ENCODE measurements around the gene RNH1. TPM values are rescaled to one million over a fixed set of nuclear protein-coding genes. Genes with fewer than 3 reads are reported as not detected.

RNH1 gene
- total and polyA plus RNA-seq, 2 of the 8 experiments (the other 6 are each of a cell fraction or from before 2014, with no cell fraction given), result 48.7 to 49.8 TPM

DNA sequence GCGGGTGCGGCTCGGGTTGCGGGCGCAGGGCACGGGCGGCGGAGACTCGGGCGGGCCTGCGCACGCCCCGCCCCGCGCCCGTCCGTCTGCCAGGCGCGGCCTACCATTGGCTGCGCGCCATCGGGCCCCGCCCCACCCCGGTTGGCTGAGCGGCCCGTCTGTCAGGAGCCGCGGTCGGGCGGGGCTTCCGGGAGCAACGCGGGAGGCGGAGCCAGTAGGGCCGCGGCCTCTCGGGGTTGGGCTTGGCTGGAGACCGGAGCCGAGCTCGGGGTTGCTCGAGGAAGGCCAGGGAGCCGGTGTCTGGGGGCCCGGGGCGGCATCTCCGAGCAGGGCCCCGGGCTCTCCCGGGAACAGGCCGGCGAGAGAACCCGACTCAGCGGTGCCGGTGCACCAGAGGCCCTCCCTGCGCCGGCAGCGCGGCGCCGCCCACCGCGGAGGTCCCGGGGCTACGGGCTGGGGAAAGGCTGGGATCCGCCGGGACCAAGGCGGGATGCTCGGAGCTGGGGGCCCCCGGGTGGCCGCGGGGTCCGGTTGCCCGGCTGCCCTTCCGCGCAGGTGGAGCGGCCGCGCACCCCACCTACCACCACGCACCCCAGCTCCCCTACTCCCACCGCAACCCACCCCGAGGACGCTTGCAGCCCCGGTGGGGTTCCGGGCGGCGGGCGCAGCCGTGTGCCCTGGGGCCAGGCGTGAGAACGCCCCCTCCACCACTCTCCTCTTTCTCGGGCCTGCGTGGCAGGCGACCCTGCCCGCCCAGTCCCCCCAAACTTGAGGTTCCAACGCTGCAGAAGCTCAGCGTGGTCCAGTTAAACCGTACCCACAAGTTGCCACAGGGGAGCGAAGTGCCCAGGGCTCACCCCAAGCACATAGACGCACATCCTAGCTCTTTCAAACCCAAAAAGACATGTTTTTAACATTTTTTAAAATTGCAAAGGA lies 28.7 kb upstream of the RNH1 start, which contains the start of gene HRAS:
Gene HRAS, minus strand, starts transcription at position 58 of the 936 bp plus-strand sequence.
- peak within 1 kb of the TSS; percentile 69 for H3K4ac ChIP-seq (replicated peaks; ENCODE audit: insufficient read length, low read depth, low read length)
- no peak within 1 kb of the TSS for H2BK20ac ChIP-seq (ENCODE audit: low read length)
- H2AK5ac ChIP-seq (ENCODE audit: low read depth, low read length), result no peak within 1 kb of the TSS; the same call in 1 of the 2 replicates
- H2BK15ac ChIP-seq (ENCODE audit: low read length), result peak within 1 kb of the TSS; percentile 46; the same call in 1 of the 2 replicates
- peaks cover 0 to 16% (median 6%) of the 10 kb centered on the region in 4 experiments; a peak in 5 of 7 replicates for H3K27me3 ChIP-seq (replicated peaks in 1 of 4; ENCODE audit: control insufficient read depth in 3 of 4, extremely low read depth in 1 of 4, insufficient read depth in 3 of 4, low read length in 3 of 4)
- H3K79me1 ChIP-seq (ENCODE audit: low read depth, low read length), result no peaks in the 10 kb centered on the region
- no peaks in the 10 kb centered on the region for H3K9me3 ChIP-seq (ENCODE audit: insufficient read depth in 2 of 2, low read depth in 1 of 2, low read length in 1 of 2)
- H2AFZ ChIP-seq (ENCODE audit: low read length), result no peak within 1 kb of the TSS
- H3K56ac ChIP-seq (replicated peaks; ENCODE audit: insufficient read length, low read depth, low read length), result peak within 1 kb of the TSS; percentile 16
- H3K23me2 ChIP-seq (ENCODE audit: low read depth, low read length), result peaks cover 21% of the 10 kb centered on the region; the same call in 1 of the 2 replicates
- no peak within 1 kb of the TSS; the same call in 1 of the 2 replicates for H2BK12ac ChIP-seq (ENCODE audit: low read depth, low read length)
- H3K27ac ChIP-seq (ENCODE audit: low read depth, low read length), result 0 out of 2 replicates have a peak within 1 kb of the TSS, but pooled peaks have one; percentile 30
- ChIA-PET CTCF (ENCODE audit: partially characterized antibody) (interaction anchor here (0.8 to 1.4 kb wide), 4 partner anchors 9 to 24 kb away, joined by 3 to 8 read pairs (median 4); no protein-coding TSS in a partner anchor), POLR2A (ENCODE audit: partially characterized antibody) (interaction anchor here (0.6 to 2.5 kb wide), 19 partner anchors 9 to 286 kb away, joined by 3 to 11 read pairs (median 4); partner anchors contain the start of genes LMNTD2, PHRF1, RNH1 and SCT)
- no peak for FAIRE-seq
- no peak within 1 kb of the TSS for H2BK5ac ChIP-seq (ENCODE audit: low read depth, low read length)
- H3K23ac ChIP-seq (ENCODE audit: insufficient read length), result no peak within 1 kb of the TSS
- peak within 1 kb of the TSS; percentile 88 for H4K5ac ChIP-seq (ENCODE audit: insufficient read length, low read depth, low read length)
- WGBS, 2 experiments (ENCODE audit: extremely low coverage in 1 of 2, insufficient coverage in 1 of 2, insufficient read length in 1 of 2, insufficient replicate concordance in 2 of 2, low coverage in 1 of 2, low lambda C conversion rate in 2 of 2, missing lambda C conversion rate in 1 of 2), result 3% methylated on average over 52 of the region's 97 CpGs; no CpG with 5 or more reads in 1 of the 2 experiments
- DNase-seq (ENCODE audit: low read depth in 1 of 2, low spot score in 2 of 2), result peak; percentile 70 to 94
- H3K18ac ChIP-seq (ENCODE audit: extremely low read depth, low read length), result peak within 1 kb of the TSS; percentile 32
- H3K14ac ChIP-seq (ENCODE audit: insufficient read length), result no peak within 1 kb of the TSS
- peak within 1 kb of the TSS; percentile 89; the same call in 1 of the 2 replicates for H4K8ac ChIP-seq (ENCODE audit: extremely low read depth, insufficient read depth, low read length)
- peak within 1 kb of the TSS in 3 of 4 experiments; percentile 29 to 52 (median 40); a peak in 5 of 7 replicates for H3K9ac ChIP-seq (replicated peaks in 1 of 4; ENCODE audit: extremely low read depth in 1 of 4, low read depth in 3 of 4, low read length in 3 of 4)
- peaks cover 0 to 19% (median 10%) of the 10 kb centered on the region in 4 experiments; a peak in 5 of 7 replicates for H3K4me1 ChIP-seq (replicated peaks in 1 of 4; ENCODE audit: control insufficient read depth in 3 of 4, insufficient read depth in 4 of 4, low read length in 3 of 4)
- H3K79me2 ChIP-seq (ENCODE audit: control insufficient read depth in 1 of 2, insufficient read depth in 2 of 2, low read length in 2 of 2), result no peaks in the 10 kb centered on the region
- H3K36me3 ChIP-seq (ENCODE audit: control insufficient read depth in 2 of 4, insufficient read depth in 4 of 4, low read length in 3 of 4), result peaks cover 0 to 15% (median 6%) of the 10 kb centered on the region in 4 experiments; a peak in 5 of 8 replicates
- peak within 1 kb of the TSS; percentile 65 for H4K91ac ChIP-seq (replicated peaks; ENCODE audit: insufficient read length, low read length)
- H3K4me2 ChIP-seq (ENCODE audit: insufficient read depth in 1 of 2, low read depth in 2 of 2, low read length in 2 of 2), result peak within 1 kb of the TSS; percentile 61 to 82
- H4K20me1 ChIP-seq (replicated peaks in 1 of 2; ENCODE audit: control insufficient read depth in 1 of 2, insufficient read depth in 2 of 2, low read length in 2 of 2), result peaks cover 7 to 11% of the 10 kb centered on the region in 2 experiments
- H2BK120ac ChIP-seq (replicated peaks; ENCODE audit: low read depth, low read length), result no peak within 1 kb of the TSS
- peak within 1 kb of the TSS; percentile 67 to 81 (median 74) for H3K4me3 ChIP-seq (ENCODE audit: extremely low read depth in 1 of 4, insufficient read depth in 2 of 4, low read depth in 3 of 4, low read length in 4 of 4)
- peak; percentile 66 for TF ChIP-seq SP2 (IDR thresholded peaks at IDR 0.05; ENCODE audit: low read length)
- TF ChIP-seq TAF7 (optimal IDR thresholded peaks at IDR 0.05; ENCODE audit: borderline replicate concordance, low read depth, low read length), result peak; percentile 42
- no peak for TF ChIP-seq CEBPB (IDR thresholded peaks at IDR 0.05; ENCODE audit: low read depth, low read length)
- TF ChIP-seq KDM1A (IDR thresholded peaks at IDR 0.05; ENCODE audit: borderline replicate concordance, low read length), result no peak
- peak; percentile 54; the same call in 1 of the 2 replicates for TF ChIP-seq TBP (IDR thresholded peaks at IDR 0.05; ENCODE audit: low read depth, low read length)
- TF ChIP-seq ASH2L (IDR thresholded peaks at IDR 0.05; ENCODE audit: low read length), result peak; percentile 20
- no peak for TF ChIP-seq CBX5 (IDR thresholded peaks at IDR 0.05; ENCODE audit: low read depth, low read length)
- peak; percentile 38; the same call in 1 of the 2 replicates for TF ChIP-seq POLR2AphosphoS5 (IDR thresholded peaks at IDR 0.05; ENCODE audit: low read depth, low read length)
- peak; percentile 45 for TF ChIP-seq CREB1 (IDR thresholded peaks at IDR 0.05)
- TF ChIP-seq HDAC2 (IDR thresholded peaks at IDR 0.05; ENCODE audit: borderline replicate concordance in 1 of 2, low read depth in 2 of 2, low read length in 2 of 2), result peak in 1 of 2 experiments; percentile 16; a peak in 1 of 4 replicates
- no peak for TF ChIP-seq SIX5 (IDR thresholded peaks at IDR 0.05; ENCODE audit: low read depth, low read length)

Data from H1 (cell line).